Measurements from ENCODE around the gene LRMDA. TPM values are rescaled to one million over a fixed set of nuclear protein-coding genes. Genes with fewer than 3 reads are reported as not detected.

The LRMDA gene
- total RNA-seq, 1 donor from 2014 or later = 5.2 TPM

GRCh38 chr10:75936841-75937240 lies 505.4 kb downstream of the LRMDA start:
- H3K36me3 Mint-ChIP-seq = no peaks in the 10 kb centered on the region
- no peak for DNase-seq (ENCODE audit: low spot score)
- Histone ChIP-seq H3K9me3 (ENCODE audit: low read depth) (no peaks in the 10 kb centered on the region), H3K27ac (no peak overlapping the region), H3K79me2 (ENCODE audit: low read depth) (no peaks in the 10 kb centered on the region), H3F3A (ENCODE audit: low read depth) (no peaks in the 10 kb centered on the region), H3K4me1 (no peaks in the 10 kb centered on the region), H3K4me3 (no peak overlapping the region), H3K36me3 (no peaks in the 10 kb centered on the region), H2AFZ (replicated peaks) (no peak overlapping the region), H3K27me3 (no peaks in the 10 kb centered on the region), H3K4me2 (no peak overlapping the region), H4K20me1 (ENCODE audit: low read depth) (no peaks in the 10 kb centered on the region), H3K9ac (no peak overlapping the region)
- H3K27ac Mint-ChIP-seq = no peak overlapping the region
- no peaks in the 10 kb centered on the region for H3K9me3 Mint-ChIP-seq
- no peak overlapping the region for H3K4me3 Mint-ChIP-seq
- peaks cover 6% of the 10 kb centered on the region for H3K4me1 Mint-ChIP-seq
- no peak for TF ChIP-seq EZH2phosphoT487 (IDR thresholded peaks at IDR 0.05)
- TF ChIP-seq CTCF (IDR thresholded peaks at IDR 0.05) = no peak
- no peak for TF ChIP-seq EZH2 (IDR thresholded peaks at IDR 0.05)
- no peaks in the 10 kb centered on the region for H3K27me3 Mint-ChIP-seq (ENCODE audit: insufficient read depth, low read depth)

GRCh38 chr10:75937823-75938222 lies 506.4 kb downstream of the LRMDA start:
- no peak overlapping the region for H3K4me3 ChIP-seq
- H3K79me2 ChIP-seq (ENCODE audit: low read depth) = no peaks in the 10 kb centered on the region
- no peaks in the 10 kb centered on the region for H3K9me3 ChIP-seq (ENCODE audit: low read depth)
- H3K4me2 ChIP-seq = no peak overlapping the region
- H3K36me3 ChIP-seq = no peaks in the 10 kb centered on the region
- no peaks in the 10 kb centered on the region for H3K27me3 Mint-ChIP-seq (ENCODE audit: insufficient read depth, low read depth)
- TF ChIP-seq EZH2phosphoT487 (IDR thresholded peaks at IDR 0.05) (no peak), EZH2 (IDR thresholded peaks at IDR 0.05) (no peak), CTCF (IDR thresholded peaks at IDR 0.05) (no peak)
- DNase-seq (ENCODE audit: low spot score) = no peak
- H3K27me3 ChIP-seq = no peaks in the 10 kb centered on the region
- H3K4me1 ChIP-seq = no peaks in the 10 kb centered on the region
- H4K20me1 ChIP-seq (ENCODE audit: low read depth) = no peaks in the 10 kb centered on the region
- no peaks in the 10 kb centered on the region for H3K36me3 Mint-ChIP-seq
- H3K27ac Mint-ChIP-seq = no peak overlapping the region
- H2AFZ ChIP-seq (replicated peaks) = no peak overlapping the region
- H3F3A ChIP-seq (ENCODE audit: low read depth) = no peaks in the 10 kb centered on the region
- peaks cover 6% of the 10 kb centered on the region for H3K4me1 Mint-ChIP-seq
- H3K27ac ChIP-seq = no peak overlapping the region
- no peak overlapping the region for H3K4me3 Mint-ChIP-seq
- no peak overlapping the region for H3K9ac ChIP-seq
- no peaks in the 10 kb centered on the region for H3K9me3 Mint-ChIP-seq

GRCh38 chr10:75938380-75939122 lies 507.1 kb downstream of the LRMDA start:
- H3K4me1 Mint-ChIP-seq = peaks cover 6% of the 10 kb centered on the region
- H3K9me3 ChIP-seq (ENCODE audit: low read depth) = no peaks in the 10 kb centered on the region
- no peak overlapping the region for H3K9ac ChIP-seq
- no peak overlapping the region for H3K4me3 Mint-ChIP-seq
- no peak overlapping the region for H3K27ac Mint-ChIP-seq
- H3K27me3 Mint-ChIP-seq (ENCODE audit: insufficient read depth, low read depth) = no peaks in the 10 kb centered on the region
- no peaks in the 10 kb centered on the region for H3F3A ChIP-seq (ENCODE audit: low read depth)
- H3K4me3 ChIP-seq = no peak overlapping the region
- no peak overlapping the region for H2AFZ ChIP-seq (replicated peaks)
- H3K79me2 ChIP-seq (ENCODE audit: low read depth) = no peaks in the 10 kb centered on the region
- no peak overlapping the region for H3K27ac ChIP-seq
- no peaks in the 10 kb centered on the region for H3K36me3 ChIP-seq
- H3K27me3 ChIP-seq = no peaks in the 10 kb centered on the region
- H3K4me2 ChIP-seq = no peak overlapping the region
- TF ChIP-seq EZH2 (IDR thresholded peaks at IDR 0.05) = no peak
- no peak for TF ChIP-seq EZH2phosphoT487 (IDR thresholded peaks at IDR 0.05)
- H3K9me3 Mint-ChIP-seq = peaks cover 3% of the 10 kb centered on the region
- H4K20me1 ChIP-seq (ENCODE audit: low read depth) = no peaks in the 10 kb centered on the region
- no peak for DNase-seq (ENCODE audit: low spot score)
- no peaks in the 10 kb centered on the region for H3K4me1 ChIP-seq
- no peaks in the 10 kb centered on the region for H3K36me3 Mint-ChIP-seq

- Histone ChIP-seq H3K9me3 (ENCODE audit: low read depth) (peaks cover 4% of the 10 kb centered on the region), H3K4me3 (no peak overlapping the region), H3K27ac (no peak overlapping the region), H2AFZ (replicated peaks) (no peak overlapping the region), H3K79me2 (ENCODE audit: low read depth) (no peaks in the 10 kb centered on the region), H3F3A (ENCODE audit: low read depth) (no peaks in the 10 kb centered on the region), H3K27me3 (no peaks in the 10 kb centered on the region), H4K20me1 (ENCODE audit: low read depth) (no peaks in the 10 kb centered on the region), H3K36me3 (no peaks in the 10 kb centered on the region), H3K9ac (no peak overlapping the region), H3K4me1 (no peaks in the 10 kb centered on the region), H3K4me2 (no peak overlapping the region)
- Mint-ChIP-seq H3K27ac (no peak overlapping the region), H3K36me3 (no peaks in the 10 kb centered on the region), H3K4me3 (no peak overlapping the region), H3K27me3 (ENCODE audit: insufficient read depth, low read depth) (no peaks in the 10 kb centered on the region), H3K9me3 (peaks cover 11% of the 10 kb centered on the region), H3K4me1 (peaks cover 6% of the 10 kb centered on the region)
- no peak for TF ChIP-seq EZH2phosphoT487 (IDR thresholded peaks at IDR 0.05)
- no peak for TF ChIP-seq EZH2 (IDR thresholded peaks at IDR 0.05)
- no peak for TF ChIP-seq CTCF (IDR thresholded peaks at IDR 0.05)
- DNase-seq (ENCODE audit: low spot score) = no peak
Measured at GRCh38 chr10:75939541-75939940, 508.1 kb downstream of the LRMDA start.

Measured in neural progenitor cell (in vitro differentiated cells).